Ramos (cell line): Measurements from ENCODE around the gene THAP4.
"Not testable (repeated sequence)": the region's sequence is repeated elsewhere in the genome, so short reads cannot be mapped to it uniquely, and the experiment has no call there.

ENCODE experiments used
- in situ Hi-C: fragments of 300-500 bp; cut with MboI; formaldehyde crosslinking; loops from one replicate; pipeline ENCODE4 v1.14.3; 2022; ENCODE audit warnings: low sequenced_read_pairs; ENCODE audit not compliant: unreplicated experiment

Gene THAP4

GRCh38 chr2:241567266-241567665 lies 69.7 kb downstream of the THAP4 start:
- in situ Hi-C loops: not testable (repeated sequence)

GRCh38 chr2:241566468-241566867 lies 70.5 kb downstream of the THAP4 start:
- in situ Hi-C loops: no loop called here

GRCh38 chr2:241566021-241566420 lies 70.9 kb downstream of the THAP4 start:
- in situ Hi-C loops: not testable (repeated sequence)

DNA sequence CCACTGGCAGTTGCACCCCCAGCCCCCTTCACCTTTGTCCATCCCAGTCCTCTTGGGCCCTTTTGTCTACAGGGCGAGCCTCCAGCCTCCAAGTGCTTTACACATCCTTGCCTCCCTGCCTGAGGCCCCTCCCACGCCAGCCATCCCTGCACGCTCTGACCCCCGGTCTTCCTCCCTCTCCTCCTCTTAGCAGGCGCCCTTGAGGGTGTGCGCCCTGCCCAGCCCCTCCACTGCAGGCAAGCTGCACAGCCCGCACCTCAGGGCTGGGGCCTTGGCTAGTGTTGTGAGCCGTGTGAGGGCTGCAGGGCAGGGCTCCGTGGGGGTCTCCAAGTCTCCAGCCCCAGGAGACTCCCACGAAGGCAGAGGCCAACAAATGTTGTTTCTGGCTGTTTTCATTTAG lies 71.5 kb downstream of the THAP4 start:
- in situ Hi-C loops: no loop called here

DNA sequence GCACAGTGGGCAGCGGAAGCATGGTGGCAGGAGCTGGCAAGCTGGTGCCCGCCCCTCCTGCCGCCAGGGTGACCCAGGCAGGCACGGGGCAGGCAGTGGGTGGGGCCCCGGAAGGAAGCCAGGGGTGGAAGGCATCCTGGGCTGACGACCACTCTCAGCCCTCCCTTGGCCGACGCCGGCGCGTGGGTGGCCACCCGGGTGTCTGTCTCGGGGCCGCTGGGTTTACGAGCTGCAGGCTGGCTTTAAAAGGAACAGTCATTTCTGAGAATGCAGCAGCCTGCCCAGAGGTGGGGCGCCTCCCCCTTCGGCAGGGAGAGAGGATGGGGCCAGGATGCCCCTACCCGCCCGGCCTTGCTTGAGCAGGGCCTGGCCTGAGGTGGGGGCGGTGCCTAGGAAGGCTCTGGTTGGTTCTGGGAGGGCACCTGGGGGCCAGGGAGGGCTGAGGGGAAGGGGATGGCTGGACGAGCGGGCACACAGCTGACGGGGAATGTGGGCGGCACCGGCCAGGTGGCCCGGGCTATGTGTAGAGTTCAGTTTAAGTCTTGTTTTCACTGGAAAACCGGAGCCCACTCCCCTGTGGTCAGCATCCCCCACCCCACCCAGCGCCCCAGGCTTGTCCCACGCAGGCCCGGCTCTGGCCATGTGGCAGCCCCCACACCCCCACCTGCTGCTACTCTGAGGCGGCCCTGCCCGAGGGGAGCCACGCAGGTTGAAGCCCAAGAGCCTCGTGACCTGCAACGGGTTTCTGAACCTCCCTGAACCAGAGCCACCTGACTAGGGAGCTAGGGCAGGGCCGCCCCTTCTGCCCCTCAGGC lies 72.2 kb downstream of the THAP4 start:
- in situ Hi-C loops: no loop called here

- in situ Hi-C loops: no loop called here
These were observed 72.9 kb downstream of the THAP4 start for GRCh38 chr2:241563981-241564595.

GRCh38 chr2:241563571-241563980 lies 73.4 kb downstream of the THAP4 start:
- in situ Hi-C loops: no loop called here

GRCh38 chr2:241563031-241563507 lies 73.9 kb downstream of the THAP4 start:
- in situ Hi-C loops: no loop called here

DNA sequence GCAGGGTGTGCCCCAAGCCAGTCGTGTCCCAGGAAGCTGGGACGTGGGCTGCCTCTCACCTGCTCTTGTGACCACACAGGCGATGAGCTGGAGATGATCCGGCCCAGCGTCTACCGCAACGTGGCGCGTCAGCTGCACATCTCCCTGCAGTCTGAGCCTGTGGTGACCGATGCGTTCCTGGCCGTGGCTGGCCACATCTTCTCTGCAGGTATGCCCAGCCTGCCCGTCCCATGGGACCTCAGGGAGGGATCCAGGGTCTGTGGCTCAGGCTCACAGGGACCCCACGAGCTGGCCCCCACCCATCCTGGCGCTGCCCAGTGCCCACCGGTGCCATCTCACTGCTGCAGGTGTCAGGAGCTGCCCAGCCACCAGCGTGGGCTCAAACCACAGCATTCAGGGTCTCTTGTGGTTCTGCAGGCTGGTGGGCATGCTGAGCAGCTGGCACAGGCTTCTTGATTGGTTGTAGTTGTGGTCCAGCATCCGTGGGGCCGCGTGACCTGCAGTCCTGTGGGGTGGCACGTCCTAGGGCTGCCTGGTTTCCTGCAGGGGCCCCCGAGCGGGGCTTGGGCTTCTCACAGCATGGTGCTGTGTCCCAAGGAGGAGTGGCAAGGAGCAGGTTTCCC lies 74.6 kb downstream of the THAP4 start:
- in situ Hi-C loops: no loop called here

- in situ Hi-C loops: no loop called here
These were observed 75.1 kb downstream of the THAP4 start for GRCh38 chr2:241561832-241562231.

DNA sequence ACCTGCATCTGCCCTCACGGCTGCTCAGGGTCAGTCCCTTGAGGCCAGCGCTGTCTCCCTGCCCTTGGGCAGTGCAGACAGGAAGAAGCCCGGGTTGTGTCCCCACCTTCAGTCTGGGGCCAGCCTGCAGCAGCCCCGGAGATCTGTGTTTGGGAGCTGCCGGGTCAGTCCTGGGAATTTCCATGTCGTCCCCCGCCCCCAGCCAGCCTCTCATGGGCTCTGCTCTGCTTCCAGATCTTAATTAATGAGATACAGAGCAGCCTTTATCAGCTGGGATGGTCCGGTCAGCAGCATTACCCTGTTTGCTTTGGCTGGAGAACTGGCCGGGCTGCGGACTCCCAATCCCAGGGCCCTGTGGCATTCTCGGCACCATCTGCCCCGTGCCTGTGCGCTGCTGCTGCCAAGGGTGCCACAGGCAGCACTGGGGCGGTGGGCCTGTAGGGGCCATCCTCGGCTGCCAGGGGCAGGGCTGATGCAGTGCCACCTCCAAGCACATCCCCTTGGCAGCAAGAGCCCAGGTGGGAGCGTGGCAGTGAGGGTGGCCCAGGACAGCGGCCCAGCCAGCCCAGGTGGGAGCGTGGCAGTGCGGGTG lies 76.0 kb downstream of the THAP4 start:
- in situ Hi-C loops: no loop called here

GRCh38 chr2:241560162-241560882 lies 76.6 kb downstream of the THAP4 start:
- in situ Hi-C loops: no loop called here

DNA sequence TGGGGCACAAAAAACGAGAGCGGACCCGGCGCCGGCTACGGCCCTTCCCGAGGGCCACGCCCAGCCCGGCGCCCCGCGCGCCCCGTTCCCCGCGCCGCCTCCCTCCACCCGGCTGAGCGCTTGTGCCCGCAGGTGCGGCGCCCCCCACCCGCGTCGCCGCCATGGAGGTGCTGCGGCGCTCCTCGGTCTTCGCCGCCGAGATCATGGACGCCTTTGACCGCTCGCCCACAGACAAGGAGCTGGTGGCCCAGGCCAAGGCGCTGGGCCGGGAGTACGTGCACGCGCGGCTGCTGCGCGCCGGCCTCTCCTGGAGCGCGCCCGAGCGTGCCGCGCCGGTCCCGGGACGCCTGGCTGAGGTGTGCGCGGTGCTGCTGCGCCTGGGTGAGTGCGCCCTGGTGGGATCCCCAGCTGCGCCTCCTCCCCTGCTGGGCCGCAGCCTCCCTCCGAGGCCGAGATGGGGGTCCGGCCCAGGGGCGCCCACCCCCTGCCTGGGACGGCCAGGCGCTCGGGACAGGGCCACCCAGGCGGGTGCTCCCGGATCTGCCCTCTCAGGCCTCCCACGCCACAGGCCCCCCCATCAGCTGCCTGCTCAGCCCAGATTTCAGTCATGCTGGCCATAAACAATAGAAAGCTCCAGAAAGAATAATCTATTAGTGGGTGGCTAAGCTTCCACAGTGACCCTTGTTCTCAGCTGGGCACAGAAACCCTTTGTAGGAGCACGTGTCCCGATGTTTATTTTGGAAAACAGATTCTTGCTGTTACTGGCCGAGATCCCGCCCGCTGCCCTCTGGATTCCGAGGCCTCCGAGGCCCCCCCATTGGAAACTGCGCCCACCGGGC lies 77.4 kb downstream of the THAP4 start:
- in situ Hi-C loops: no loop called here

GRCh38 chr2:241558532-241559322 lies 78.2 kb downstream of the THAP4 start, which contains the start of gene BOK:
BOK (plus strand) TSS chr2:241558745; CDS start chr2:241559484, 739 bp downstream.
- in situ Hi-C loops: no loop called here

DNA sequence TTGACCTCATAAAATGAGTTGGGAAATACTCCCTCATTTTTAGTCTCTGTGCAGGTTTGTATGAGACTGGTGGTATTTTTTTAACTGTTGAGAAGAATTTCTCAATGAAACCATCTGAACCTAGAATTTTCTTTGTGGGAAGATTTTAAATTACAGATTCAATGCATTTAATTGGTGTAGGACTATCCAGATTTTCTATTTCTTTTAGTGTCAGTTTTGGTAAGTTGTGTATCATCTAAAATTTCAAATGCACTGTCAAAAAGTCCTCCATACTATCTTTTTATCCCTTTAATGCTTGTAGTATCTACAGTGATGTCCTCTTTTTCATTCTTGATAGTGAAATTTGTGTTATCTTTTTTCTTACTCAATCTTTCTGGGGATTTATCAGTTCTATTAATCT lies 80.2 kb downstream of the THAP4 start:
- in situ Hi-C loops: no loop called here

- in situ Hi-C loops: no loop called here
These were observed 81.2 kb downstream of the THAP4 start for GRCh38 chr2:241555711-241556110.

- in situ Hi-C loops: no loop called here
These were observed 82.2 kb downstream of the THAP4 start for GRCh38 chr2:241554610-241555322.

GRCh38 chr2:241553981-241554380 lies 83.0 kb downstream of the THAP4 start:
- in situ Hi-C loops: no loop called here
